Ascending aorta (tissue), 2 donors: ENCODE measurements around the gene LHFPL2. TPM values are rescaled to one million over a fixed set of nuclear protein-coding genes. Genes with fewer than 3 reads are reported as not detected.
A peak's percentile ranks its signal among the peaks of the same experiment; 100 is the strongest.

Source experiments
- DNase-seq, 2 donors: peaks; one replicate each; pipeline ENCODE4 v3.0.0-alpha.2; 2019; ENCODE audit warnings: low spot score in 2 of 2
- H3K27ac ChIP-seq, 2 donors: fragments of 200-600 bp; sonication (generic); one replicate each; pipeline ENCODE4 v1.5.1; 2016 to 2017; ENCODE audit warnings: mild to moderate bottlenecking in 1 of 2
- H3K27me3 ChIP-seq: fragments of 200-600 bp; sonication (generic); one replicate; pipeline ENCODE4 v1.5.1; 2017
- H3K36me3 ChIP-seq, 2 donors: fragments of 200-600 bp; sonication (generic); one replicate each; pipeline ENCODE4 v1.5.1; 2016
- H3K4me1 ChIP-seq, 2 donors: fragments of 200-600 bp; sonication (generic); one replicate each; pipeline ENCODE4 v1.5.1; 2016 to 2017; ENCODE audit warnings: mild to moderate bottlenecking in 1 of 2
- H3K4me3 ChIP-seq, 2 donors: fragments of 200-600 bp; sonication (generic); one replicate each; pipeline ENCODE4 v1.5.1; 2016 to 2017; ENCODE audit warnings: mild to moderate bottlenecking in 1 of 2
- H3K9me3 ChIP-seq, 2 donors: fragments of 200-600 bp; sonication (generic); one replicate each; pipeline ENCODE4 v1.5.1; 2016
- CTCF ChIP-seq, 3 experiments: fragments of 200-600 bp in 2 of 3; fragments of 450-650 bp in 1 of 3; sonication (generic) in 2 of 3; IDR thresholded peaks; one replicate each; pipeline ENCODE4 v1.5.1; 2016 to 2019; ENCODE audit warnings: antibody characterized with exemption in 3 of 3, mild to moderate bottlenecking in 1 of 3, moderate library complexity in 1 of 3
- intact Hi-C: fragments of 100-400 bp; cut with DNase I; formaldehyde crosslinking; loops from one replicate; pipeline ENCODE4 v1.15.1; 2023
- total RNA-seq: library from RNA; depleted of rRNA; stranded (reverse); fragments of >200 nt; gene quantifications from one replicate; pipeline ENCODE4 v1.1.0, GENCODE V29; 2016

LHFPL2 gene
- total RNA-seq, 1 donor from 2014 or later = 9.7 TPM

GRCh38 chr5:78610163-78610583 is 38.4 kb downstream of the LHFPL2 start:
- Histone ChIP-seq H3K36me3 (no peaks in the 10 kb centered on the region), H3K9me3 (no peaks in the 10 kb centered on the region), H3K27ac (peak overlapping the region; percentile 13 to 41), H3K4me1 (peaks cover 0 to 20% of the 10 kb centered on the region in 2 donors), H3K4me3 (no peak overlapping the region), H3K27me3 (no peaks in the 10 kb centered on the region)
- no peak for TF ChIP-seq CTCF (IDR thresholded peaks at IDR 0.05)
- intact Hi-C loops = no loop called here
- DNase-seq = peak in 1 of 2 donors; percentile 72

- H3K4me1 ChIP-seq = peaks cover 0 to 20% of the 10 kb centered on the region in 2 donors
- DNase-seq = no peak
- no peaks in the 10 kb centered on the region for H3K9me3 ChIP-seq
- H3K27me3 ChIP-seq = no peaks in the 10 kb centered on the region
- no peak overlapping the region for H3K27ac ChIP-seq
- intact Hi-C loops = no loop called here
- H3K4me3 ChIP-seq = no peak overlapping the region
- TF ChIP-seq CTCF (IDR thresholded peaks at IDR 0.05) = no peak
- H3K36me3 ChIP-seq = no peaks in the 10 kb centered on the region
Measured at GRCh38 chr5:78607864-78608263, 40.7 kb downstream of the LHFPL2 start.

GRCh38 chr5:78606241-78606640 is 42.3 kb downstream of the LHFPL2 start:
- H3K27ac ChIP-seq = no peak overlapping the region
- no peak for DNase-seq
- TF ChIP-seq CTCF (IDR thresholded peaks at IDR 0.05) = no peak
- no peaks in the 10 kb centered on the region for H3K27me3 ChIP-seq
- peaks cover 0 to 14% of the 10 kb centered on the region in 2 donors for H3K4me1 ChIP-seq
- H3K9me3 ChIP-seq = no peaks in the 10 kb centered on the region
- no peak overlapping the region for H3K4me3 ChIP-seq
- intact Hi-C loops = no loop called here
- no peaks in the 10 kb centered on the region for H3K36me3 ChIP-seq

GRCh38 chr5:78605611-78606010 is 43.0 kb downstream of the LHFPL2 start:
- intact Hi-C loops = no loop called here
- DNase-seq = no peak
- H3K4me3 ChIP-seq = no peak overlapping the region
- TF ChIP-seq CTCF (IDR thresholded peaks at IDR 0.05) = no peak
- no peak overlapping the region for H3K27ac ChIP-seq
- peaks cover 0 to 14% of the 10 kb centered on the region in 2 donors for H3K4me1 ChIP-seq
- H3K27me3 ChIP-seq = no peaks in the 10 kb centered on the region
- no peaks in the 10 kb centered on the region for H3K36me3 ChIP-seq
- H3K9me3 ChIP-seq = no peaks in the 10 kb centered on the region

- intact Hi-C loops = no loop called here
- TF ChIP-seq CTCF (IDR thresholded peaks at IDR 0.05) = no peak
- no peak overlapping the region for H3K27ac ChIP-seq
Measured at GRCh38 chr5:78604689-78605285, 43.8 kb downstream of the LHFPL2 start.

More at GRCh38 chr5:78604689-78605285, 43.8 kb downstream of the LHFPL2 start:
- H3K9me3 ChIP-seq = no peaks in the 10 kb centered on the region
- peaks cover 0 to 11% of the 10 kb centered on the region in 2 donors for H3K4me1 ChIP-seq
- no peaks in the 10 kb centered on the region for H3K36me3 ChIP-seq
- H3K27me3 ChIP-seq = no peaks in the 10 kb centered on the region
- no peak for DNase-seq
- H3K4me3 ChIP-seq = no peak overlapping the region
